ENCODE measurements around the gene SRI.

- TF ChIP-seq POLR2AphosphoS5 (IDR thresholded peaks at IDR 0.05; ENCODE audit: low read depth, low read length) (no peak), CTCF (IDR thresholded peaks at IDR 0.05) (no peak), REST (IDR thresholded peaks at IDR 0.05; ENCODE audit: insufficient read depth in 1 of 2, low read depth in 2 of 2, low read length in 1 of 2) (no peak), SIN3A (IDR thresholded peaks at IDR 0.05; ENCODE audit: borderline replicate concordance, insufficient read depth, low read depth, low read length) (no peak)
Measured at GRCh38 chr7:88185650-88186049, 34.2 kb downstream of the SRI start.

Measured in Panc1 (cell line).